ENCODE measurements around the gene PIP4K2B.

Gene PIP4K2B

GRCh38 chr17:38748892-38749222 is 50.5 kb downstream of the PIP4K2B start:
- H3K4me3 ChIP-seq (replicated peaks in 1 of 2; ENCODE audit: low read depth in 2 of 2, low read length in 2 of 2) = peak overlapping the region; percentile 92 to 98
- no peak for DNase-seq (ENCODE audit: low read depth in 2 of 2)
- TF ChIP-seq CTCF (IDR thresholded peaks at IDR 0.05; ENCODE audit: low read depth, low read length) = no peak

DNA sequence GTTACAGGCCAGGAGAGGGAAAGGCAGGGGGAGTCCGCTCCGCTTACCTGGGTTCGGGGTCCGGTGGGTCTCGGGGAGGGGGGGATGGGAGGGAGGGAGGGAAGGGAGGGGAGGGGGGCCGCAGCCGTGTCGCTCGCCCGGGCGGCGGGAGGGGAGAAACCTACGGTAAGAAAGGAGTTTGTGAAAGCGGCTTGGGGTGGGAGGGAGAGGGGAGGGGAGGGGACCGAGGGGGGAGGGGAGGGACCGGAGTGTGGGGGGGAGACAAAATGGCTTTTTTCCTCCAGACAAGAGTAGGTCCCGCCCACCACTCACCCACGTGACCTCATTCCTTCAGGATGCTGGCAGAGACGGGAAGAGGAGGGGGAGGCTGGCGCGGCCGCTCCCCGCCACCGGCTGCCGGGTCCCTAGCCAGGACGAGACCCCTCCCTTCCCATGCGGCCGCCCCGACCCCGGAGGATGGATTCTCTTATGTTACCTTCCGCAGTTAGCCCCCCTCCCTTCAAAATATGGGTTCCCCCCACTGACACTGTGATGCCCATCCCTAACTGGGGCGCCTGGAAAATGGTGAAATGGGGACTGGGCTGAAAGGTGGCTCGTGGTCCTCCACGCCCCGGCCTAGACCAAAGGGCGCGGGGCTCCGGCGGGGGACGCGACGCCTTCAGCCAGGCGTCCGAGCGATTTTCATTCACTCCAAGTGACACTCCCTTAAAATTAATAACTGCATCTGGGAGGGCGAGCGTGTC is 51.0 kb downstream of the PIP4K2B start, which contains the start of gene PCGF2:
Gene PCGF2 (minus strand): TSS at position 188 of the 743 bp plus-strand sequence. CDS start 7,934 bp downstream, outside the sequence.
- peak within 1 kb of the TSS; percentile 92 to 98 for H3K4me3 ChIP-seq (replicated peaks in 1 of 2; ENCODE audit: low read depth in 2 of 2, low read length in 2 of 2)
- peak; percentile 90 to 92 for DNase-seq (ENCODE audit: low read depth in 2 of 2)
- no peak for TF ChIP-seq CTCF (IDR thresholded peaks at IDR 0.05; ENCODE audit: low read depth, low read length)

DNA sequence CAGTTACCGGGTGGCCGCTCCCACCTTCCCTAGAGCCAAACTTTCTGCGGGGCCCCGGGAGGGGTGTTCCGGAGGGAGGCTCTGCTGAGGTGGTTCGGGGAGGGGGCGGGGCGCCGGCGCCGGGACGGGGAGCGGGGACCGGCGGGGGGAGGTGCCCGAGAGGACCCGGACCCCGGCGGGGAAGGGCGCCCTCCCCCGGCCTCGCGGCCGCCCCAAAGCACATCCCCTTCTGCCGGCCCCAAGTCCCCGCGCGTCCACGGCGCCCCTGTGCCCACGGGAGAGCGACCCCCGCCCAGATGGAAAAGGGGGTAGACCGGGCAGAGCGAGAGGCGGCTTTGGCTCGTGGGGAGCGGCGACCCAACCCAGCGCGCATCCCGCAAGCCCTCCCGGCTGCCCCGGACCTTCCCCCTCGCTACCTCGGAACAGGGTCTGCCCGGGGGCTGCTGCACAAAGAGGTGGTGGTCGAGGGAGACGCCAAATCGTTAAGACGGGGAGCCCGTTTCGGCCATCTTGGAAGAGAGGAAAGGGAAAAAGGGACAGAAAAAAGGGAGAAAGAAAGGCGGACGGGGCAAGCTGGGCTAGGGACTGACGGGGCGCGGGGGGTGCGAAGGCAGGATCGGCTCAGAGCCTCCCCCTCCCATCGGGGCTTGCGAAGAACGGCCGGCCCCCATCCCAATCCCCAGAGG is 51.8 kb downstream of the PIP4K2B start:
- peak overlapping the region; percentile 92 to 98 for H3K4me3 ChIP-seq (replicated peaks in 1 of 2; ENCODE audit: low read depth in 2 of 2, low read length in 2 of 2)
- TF ChIP-seq CTCF (IDR thresholded peaks at IDR 0.05; ENCODE audit: low read depth, low read length) = no peak
- peak; percentile 34 to 41 for DNase-seq (ENCODE audit: low read depth in 2 of 2)

DNA sequence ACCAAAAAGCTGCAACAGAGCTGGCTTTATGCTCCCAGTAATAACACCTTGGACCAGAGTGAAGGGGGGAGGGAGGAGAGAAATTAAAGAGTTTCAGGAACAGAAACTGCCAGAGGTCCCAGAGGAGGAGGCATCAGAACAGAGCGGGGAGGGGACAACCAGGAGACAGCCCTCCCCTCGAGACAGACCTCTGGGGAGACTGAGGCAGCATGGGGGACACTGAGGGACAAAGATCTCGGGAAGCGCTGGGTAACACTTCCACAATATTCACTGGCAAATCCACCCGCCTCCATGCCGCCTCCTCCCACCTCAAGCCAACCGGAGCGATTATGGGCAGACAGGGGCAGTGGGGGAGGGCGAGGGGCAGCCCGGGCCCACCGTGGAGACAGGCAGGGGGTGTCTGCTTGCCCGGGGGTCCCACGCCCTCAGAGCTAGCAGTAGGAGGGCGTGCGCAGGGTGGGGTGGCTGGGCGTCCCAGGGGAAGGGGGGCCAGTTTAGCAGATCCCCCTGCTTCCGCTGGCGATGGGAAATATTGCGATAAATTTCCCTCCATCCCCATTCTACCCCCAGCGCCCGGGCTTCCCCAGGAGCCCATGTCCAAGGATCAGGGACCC is 52.4 kb downstream of the PIP4K2B start:
- no peak for TF ChIP-seq CTCF (IDR thresholded peaks at IDR 0.05; ENCODE audit: low read depth, low read length)
- H3K4me3 ChIP-seq (replicated peaks in 1 of 2; ENCODE audit: low read depth in 2 of 2, low read length in 2 of 2) = peak overlapping the region; percentile 92 to 98
- DNase-seq (ENCODE audit: low read depth in 2 of 2) = no peak

DNA sequence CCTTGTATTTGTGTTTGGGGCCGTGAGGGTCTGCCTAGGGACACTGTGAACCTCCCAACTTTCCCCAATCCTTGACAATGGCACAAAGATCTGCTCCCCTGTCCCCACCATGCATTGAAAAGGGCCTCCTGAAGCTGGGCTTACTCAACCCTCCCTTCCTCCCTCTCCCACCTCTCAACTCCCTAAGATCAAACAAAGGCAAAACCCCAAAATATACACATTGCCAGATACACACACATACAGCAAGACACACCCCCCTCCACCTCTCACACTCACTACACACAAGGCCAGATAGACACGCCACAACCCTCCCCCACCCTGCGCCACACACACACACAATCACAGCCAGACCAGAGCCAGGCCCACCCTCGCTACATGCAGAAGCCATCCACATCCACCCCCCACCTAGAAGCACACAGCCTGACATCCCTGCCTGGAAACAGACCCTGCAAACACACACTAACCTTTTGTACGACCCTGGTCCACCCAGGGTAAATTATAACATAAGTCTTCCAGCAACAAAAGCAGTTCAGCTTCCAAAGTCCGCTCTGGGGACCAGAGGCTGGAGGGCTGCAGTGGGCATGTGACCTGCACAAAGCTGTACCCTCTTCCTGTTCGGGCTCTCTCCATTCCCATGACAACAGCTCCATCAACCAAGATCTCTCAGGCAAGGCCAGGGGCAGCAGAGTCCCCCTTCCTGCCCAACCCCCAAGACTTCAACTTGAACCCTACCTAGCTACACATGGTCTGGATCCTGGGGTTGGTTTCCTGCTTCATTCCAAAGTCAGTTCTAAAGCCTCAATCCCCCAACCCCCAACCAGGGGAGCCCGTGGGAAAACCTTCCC is 53.1 kb downstream of the PIP4K2B start:
- peak overlapping the region; percentile 92 to 98 for H3K4me3 ChIP-seq (replicated peaks in 1 of 2; ENCODE audit: low read depth in 2 of 2, low read length in 2 of 2)

More for the DNA sequence above, 53.1 kb downstream of the PIP4K2B start:
- TF ChIP-seq CTCF (IDR thresholded peaks at IDR 0.05; ENCODE audit: low read depth, low read length) = no peak
- DNase-seq (ENCODE audit: low read depth in 2 of 2) = no peak
